ENCODE data around the gene PCGF5.

DNA sequence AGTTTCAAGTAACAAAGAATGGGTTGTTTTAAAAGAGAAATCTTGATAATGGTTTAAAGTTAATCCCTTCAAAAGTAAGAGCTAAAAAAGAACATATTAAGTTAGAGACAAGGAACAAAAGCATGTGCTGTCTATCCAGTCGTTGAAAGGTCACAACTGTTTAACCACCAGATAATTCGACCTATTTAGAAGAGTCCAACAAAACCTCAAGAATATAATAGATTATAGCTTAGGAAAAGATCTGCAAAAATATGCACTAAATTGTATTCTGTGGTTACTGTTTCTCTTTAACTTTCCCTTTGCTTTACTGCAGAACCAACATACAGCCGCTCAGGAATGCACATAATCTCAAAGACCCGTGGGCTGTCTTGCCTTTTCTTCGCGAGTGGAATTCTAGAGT lies 74.9 kb downstream of the PCGF5 start:
- TF ChIP-seq, protein P1, sequence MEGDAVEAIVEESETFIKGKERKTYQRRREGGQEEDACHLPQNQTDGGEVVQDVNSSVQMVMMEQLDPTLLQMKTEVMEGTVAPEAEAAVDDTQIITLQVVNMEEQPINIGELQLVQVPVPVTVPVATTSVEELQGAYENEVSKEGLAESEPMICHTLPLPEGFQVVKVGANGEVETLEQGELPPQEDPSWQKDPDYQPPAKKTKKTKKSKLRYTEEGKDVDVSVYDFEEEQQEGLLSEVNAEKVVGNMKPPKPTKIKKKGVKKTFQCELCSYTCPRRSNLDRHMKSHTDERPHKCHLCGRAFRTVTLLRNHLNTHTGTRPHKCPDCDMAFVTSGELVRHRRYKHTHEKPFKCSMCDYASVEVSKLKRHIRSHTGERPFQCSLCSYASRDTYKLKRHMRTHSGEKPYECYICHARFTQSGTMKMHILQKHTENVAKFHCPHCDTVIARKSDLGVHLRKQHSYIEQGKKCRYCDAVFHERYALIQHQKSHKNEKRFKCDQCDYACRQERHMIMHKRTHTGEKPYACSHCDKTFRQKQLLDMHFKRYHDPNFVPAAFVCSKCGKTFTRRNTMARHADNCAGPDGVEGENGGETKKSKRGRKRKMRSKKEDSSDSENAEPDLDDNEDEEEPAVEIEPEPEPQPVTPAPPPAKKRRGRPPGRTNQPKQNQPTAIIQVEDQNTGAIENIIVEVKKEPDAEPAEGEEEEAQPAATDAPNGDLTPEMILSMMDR (conservative IDR thresholded peaks at IDR 0.05; ENCODE audit: low read length): no peak
- TF ChIP-seq EZH2phosphoT487 (IDR thresholded peaks at IDR 0.05; ENCODE audit: borderline replicate concordance): no peak
